HG03097 (cell line): ENCODE measurements around the gene IPO5.

Experiments used
- ATAC-seq: cut with Tn5 transposase; IDR thresholded peaks from one replicate; pipeline ENCODE4 v1.9.1; 2021; ENCODE audit not compliant: unreplicated experiment, low FRiP score

IPO5 gene

GRCh38 chr13:98054301-98054700, 100.8 kb downstream of the IPO5 start:
- ATAC-seq = no peak

- no peak for ATAC-seq
Measured at GRCh38 chr13:98055623-98056022, 102.1 kb downstream of the IPO5 start.

DNA sequence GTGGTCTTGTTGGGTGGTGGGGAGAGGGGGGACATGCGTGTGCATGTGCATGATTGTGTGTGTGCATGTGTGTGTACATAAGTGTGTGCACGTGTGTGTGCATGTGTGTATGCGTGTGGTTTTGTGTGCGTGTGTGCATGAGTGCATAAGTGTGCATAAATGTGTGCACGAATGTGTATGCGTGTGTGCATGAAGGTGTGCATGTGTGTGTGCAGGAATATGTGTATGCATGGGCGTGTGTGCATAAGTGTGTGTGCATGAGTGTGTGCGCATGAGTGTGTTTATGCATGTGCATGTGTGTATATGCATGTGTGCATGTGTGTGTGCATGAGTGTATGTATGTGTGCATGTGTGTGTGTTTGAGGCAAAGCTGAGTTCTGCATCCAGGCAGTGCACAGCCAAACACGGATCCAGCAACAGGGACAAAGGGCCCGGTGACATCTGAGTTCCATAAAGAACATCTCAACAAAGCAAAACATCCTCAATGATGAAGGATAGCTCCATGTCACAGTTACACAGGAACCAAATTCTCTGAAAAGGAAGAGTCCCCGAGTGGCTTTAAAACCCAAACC, 103.5 kb downstream of the IPO5 start:
- ATAC-seq = no peak

GRCh38 chr13:98059276-98059675, 105.8 kb downstream of the IPO5 start:
- ATAC-seq = no peak

DNA sequence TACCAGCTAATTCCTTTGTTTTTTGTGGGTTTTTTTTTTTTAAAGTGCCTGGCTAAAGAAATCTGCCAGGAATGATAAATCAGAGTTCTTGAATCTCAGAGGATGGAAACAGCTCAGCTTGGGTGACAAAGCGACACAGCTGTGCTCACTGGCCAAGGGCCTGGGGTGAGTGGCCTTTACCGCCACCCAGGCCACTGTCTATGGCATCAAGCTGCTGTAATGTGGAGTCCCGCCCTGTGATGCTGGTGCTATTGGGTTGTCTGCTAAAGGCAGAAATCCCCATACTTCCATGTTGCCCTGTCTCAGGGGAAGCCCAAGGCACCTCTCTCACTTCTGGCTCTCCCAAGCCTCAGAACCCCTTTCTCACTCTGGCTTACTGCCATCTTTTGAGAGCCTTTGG, 106.8 kb downstream of the IPO5 start:
- ATAC-seq = no peak

DNA sequence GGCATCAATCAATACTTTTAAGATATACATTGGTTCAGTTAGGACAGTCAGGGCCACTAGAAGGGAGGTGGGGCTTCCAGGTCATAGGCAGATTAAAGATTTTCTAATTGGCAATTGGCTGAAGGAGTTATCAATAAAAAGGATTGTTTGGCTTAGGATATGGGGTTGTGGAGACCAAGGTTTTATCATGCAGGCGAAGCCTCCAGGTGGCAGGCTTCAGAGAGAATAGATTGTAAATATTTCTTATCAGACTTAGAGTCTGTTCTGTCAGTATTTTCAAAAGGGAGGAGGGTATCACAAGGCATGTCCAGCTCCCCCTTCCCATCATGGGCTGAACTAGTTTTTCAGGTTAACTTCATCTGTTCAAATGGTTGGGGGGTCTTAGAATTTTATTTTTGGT, 112.0 kb downstream of the IPO5 start:
- ATAC-seq = no peak

- no peak for ATAC-seq
Measured at GRCh38 chr13:98066636-98067035, 113.2 kb downstream of the IPO5 start.

DNA sequence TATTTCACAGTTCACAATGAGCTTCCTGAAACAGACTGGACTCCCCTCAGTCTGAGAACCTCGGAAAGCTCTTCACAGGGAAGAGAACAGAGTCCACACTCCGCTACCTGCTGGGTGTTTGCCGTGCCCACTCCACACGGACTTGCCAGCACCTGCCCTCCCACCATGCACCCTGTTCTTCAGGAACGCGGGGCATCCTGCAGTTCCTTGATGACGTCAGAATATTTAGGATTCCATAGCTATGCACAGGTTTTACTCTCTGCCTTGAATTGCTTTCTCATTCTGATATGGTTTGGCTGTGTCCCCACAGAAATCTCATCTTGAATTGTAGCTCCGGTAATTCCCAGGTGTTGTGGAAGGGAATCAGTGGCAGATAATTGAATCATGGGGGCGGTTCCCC, 115.0 kb downstream of the IPO5 start:
- ATAC-seq = no peak

GRCh38 chr13:98069985-98070384, 116.5 kb downstream of the IPO5 start:
- ATAC-seq = no peak

DNA sequence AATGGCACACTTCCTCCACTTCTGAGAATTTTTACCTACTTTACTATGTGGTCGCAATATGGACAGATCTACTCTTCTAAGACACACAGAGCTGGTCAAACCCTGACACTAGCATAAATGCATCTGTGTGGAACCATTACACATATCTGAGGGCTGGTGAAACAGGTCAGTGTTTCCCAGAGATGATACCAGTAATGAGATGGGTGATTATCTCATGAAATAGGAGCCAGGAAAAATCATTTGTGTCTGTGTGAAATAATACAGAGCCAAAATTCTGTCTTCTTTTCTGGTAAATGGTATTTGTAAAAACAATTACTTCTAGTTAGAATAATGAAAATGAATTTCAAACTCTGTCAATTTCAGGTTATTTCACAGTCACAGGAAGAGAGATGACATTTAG, 117.8 kb downstream of the IPO5 start:
- no peak for ATAC-seq

DNA sequence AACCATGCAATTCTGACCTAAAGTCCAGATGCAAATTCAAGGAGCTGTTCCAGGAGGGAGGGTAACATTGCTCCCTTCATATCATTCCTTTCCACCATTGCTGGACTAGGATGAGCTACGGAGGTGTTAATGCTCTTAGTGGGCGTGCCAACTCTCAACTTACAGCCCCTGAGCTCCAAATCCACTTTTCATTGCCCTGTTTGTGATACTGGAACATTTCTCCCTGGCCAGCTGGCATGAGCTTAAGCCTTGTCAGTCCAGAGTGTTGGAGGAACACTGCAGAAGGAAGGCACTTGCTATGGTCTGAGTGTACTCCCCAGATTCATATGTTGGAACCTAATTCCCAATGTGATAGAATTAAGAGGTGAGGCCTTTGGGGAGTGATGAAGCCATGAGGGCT, 119.0 kb downstream of the IPO5 start:
- ATAC-seq = no peak
